GM21526 (cell line): ENCODE data around the gene IFT88.

ENCODE experiments used
- ATAC-seq: cut with Tn5 transposase; IDR thresholded peaks from one replicate; pipeline ENCODE4 v1.9.1; 2021; ENCODE audit warnings: moderate library complexity; ENCODE audit not compliant: unreplicated experiment, low FRiP score

Gene IFT88

DNA sequence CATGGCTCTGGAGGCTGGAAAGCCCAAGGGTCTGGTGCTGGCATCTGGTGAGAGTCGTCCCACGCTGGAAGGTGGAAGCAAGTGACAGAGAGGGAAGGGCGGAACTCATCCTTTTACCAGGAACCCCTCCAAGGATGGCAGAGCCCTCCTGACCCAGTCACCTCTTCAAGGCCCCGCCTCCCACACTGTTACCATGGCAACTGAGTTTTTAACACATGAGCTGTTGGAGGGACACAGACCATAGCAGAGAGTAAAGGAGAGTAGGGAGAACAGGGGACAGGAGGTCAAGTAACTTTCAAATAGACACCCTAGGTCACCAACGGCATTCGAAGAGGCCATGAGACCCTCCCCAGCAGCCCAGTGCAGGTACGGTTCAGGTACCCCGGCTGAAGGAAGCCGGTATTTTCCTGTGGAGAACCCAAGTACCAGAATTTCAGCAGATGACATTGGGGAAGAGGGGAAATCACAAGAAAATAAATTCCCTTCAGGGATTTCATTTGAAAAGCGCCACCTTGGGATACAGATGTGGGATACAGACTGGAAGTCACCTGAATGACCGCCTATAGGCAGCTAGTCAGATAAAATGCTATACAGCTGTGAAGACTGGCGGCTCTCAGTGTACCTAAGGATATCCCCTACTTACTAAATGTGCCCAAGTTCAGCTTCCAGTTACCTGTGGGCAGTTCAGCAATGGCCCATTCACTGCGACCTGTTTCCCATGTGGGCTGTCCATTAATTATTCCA, 144.5 kb downstream of the IFT88 start:
- no peak for ATAC-seq

DNA sequence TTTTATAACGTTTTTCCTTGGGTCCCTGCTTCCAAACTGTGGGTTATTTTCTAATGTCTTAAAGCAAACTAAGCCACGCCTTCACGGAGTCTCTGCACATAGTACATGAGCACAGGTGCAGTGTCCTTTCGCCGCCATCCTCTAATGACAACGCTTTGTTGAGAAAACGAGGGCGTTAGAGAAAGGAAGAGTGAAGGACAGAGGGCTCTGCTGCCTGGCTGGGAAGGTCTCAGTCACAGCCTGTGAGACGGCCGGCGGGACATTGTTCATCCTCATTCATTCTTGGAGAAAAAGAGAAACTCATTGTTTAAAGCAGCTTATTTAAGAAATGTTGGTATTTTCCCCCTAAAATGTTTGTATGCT, 146.0 kb downstream of the IFT88 start:
- no peak for ATAC-seq

DNA sequence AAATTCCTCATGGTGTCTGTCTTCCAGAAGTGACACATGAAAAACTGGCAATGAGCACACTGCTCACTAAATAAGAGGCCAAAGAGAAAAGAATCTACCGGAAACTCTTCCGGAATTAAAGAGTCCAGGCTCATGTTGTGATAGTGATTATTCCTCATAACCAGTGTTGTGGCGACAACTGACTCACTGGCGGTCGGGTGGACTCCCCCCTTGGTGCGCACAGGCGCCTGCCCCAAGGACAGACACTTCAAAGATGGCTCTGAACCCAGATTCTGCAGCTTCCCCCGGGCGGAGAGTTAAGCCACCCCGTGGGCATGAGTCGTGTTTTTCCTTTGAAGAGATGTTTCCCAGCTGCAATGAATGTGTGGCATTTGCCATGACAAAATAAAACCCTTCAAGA, 146.8 kb downstream of the IFT88 start:
- no peak for ATAC-seq

DNA sequence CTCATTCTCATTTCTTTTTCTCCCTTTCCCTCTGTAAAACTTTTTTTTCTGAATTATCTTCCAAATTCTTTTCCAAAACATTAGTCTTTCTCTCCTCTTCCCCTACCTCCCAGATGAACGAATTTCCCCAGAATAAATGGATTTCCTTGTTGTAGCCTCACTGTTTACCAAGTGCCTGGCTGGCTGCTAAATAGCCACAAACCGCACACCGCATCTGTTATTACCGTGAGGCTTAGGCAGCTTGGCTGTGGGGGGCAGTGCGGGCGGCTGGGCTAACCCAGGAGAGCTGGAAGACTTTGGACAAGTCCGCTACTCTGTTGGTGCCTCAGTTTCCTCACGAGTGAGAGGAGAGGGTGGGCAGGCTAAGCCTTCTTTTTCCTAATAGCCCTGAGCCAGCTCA, 147.2 kb downstream of the IFT88 start:
- ATAC-seq: no peak

DNA sequence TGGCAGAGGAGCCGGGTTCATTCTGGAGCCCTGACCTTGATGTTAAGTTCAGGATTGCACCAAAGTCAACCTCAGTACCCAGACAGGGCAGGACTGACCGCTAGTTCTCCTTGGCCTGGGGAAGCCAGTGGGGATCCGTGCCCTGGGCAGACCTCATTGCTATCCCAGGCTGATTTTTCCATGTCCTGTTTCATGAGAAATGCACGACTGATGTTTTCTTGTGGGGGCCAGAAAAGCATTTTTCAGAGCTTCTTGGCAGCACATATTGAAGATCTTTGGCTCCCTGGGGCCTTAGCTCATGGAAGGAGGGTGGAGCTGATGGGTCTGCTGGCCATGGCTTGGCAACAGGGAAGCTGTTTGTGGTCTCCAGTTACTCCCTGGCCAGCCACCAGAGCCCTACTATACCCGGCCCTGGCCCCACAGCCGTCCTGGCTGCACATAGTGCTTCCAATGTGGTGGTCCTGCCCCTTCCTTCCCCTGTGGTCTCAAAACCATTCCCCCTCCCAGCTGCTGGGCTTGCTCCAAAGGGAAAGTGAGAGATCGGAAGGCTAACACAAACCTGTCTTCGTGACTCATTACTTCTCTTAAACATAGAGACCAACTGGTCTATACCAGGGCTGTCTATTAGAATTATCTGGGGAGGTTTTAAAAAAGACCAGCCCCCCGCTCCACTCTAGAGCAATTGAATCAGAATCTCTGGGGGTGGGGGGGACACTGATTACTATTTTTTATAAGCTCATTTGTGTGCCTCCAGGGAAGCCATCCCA, 147.8 kb downstream of the IFT88 start:
- ATAC-seq: no peak

DNA sequence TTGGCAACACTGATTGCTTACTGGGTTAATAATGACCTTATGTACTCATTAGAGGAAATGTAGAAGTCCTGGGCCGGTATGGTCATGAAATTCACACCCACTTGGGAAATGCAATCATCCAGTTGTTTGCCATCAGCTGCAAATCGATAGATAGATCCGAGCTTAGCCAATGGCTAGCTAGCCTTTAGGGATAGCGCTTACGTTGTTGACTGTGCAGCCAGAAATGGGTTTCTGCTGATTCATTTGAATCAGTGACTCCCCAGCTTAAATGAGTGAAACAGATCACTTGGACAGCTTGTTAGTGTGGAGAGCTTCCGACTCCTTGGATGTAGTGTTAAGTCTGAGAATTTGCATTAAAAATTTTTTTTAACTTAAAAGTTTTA, 148.4 kb downstream of the IFT88 start:
- no peak for ATAC-seq

DNA sequence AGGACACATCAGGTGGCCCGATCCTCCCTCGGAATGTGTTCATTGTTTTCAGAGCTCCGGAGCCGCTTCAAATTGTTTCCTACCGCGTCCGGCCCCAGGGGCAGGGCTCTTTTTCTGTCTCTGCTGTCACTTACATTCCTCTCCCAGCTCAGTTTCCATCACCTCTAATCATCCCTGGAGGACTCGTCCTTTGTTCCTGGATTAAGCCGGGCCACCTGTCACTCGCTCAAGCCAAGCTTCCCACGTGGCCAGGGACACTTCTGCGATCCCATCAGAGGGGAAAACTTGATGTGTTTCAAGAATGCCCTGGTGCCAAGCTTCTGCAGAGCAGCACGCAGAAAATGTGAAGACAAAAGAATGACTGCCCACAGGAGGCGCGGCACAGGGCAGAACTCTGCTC, 150.0 kb downstream of the IFT88 start:
- ATAC-seq: no peak

DNA sequence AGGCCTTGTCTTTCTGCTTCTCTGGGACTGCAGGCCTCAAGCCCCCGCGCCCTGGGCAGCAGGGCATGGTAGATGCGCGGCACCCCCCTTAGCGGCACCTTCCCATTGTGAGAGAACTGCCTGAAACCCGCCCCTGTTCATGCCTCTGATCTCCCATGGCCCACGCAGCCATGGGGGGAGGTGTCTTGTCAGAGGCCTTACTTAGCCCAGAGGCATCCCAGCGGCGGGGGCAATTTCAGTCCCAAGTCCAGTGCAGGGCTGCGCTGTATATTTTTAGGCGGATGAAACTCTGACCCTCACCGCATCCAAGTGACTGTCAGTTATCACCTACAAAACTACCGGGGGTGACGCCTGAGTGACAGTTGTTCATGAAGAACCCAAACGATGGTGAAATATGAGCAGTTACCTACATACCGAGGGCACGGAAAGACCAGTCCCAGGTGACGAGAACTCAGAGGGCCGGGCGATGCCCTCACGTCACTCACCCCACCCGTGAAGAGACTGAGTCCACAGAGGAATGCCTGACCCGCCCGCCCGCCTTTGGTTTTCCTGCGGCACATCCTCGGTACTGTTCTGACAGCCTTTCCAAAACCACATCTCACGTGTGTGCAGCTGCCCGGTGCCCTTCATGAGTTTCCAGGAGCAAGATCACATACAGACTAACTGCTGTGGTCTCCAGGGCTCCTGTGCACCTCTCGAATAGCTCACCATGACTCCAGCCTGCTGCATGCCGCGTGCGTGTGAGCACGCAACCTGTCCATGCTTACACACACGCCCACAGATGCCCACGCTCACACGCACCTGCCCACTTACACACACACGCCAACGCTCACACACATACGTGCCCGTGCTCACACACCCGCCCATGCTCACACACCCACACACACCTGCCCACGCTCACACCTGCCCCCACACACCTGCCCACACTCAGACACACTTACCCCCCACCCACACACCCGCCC, 150.9 kb downstream of the IFT88 start:
- no peak for ATAC-seq

DNA sequence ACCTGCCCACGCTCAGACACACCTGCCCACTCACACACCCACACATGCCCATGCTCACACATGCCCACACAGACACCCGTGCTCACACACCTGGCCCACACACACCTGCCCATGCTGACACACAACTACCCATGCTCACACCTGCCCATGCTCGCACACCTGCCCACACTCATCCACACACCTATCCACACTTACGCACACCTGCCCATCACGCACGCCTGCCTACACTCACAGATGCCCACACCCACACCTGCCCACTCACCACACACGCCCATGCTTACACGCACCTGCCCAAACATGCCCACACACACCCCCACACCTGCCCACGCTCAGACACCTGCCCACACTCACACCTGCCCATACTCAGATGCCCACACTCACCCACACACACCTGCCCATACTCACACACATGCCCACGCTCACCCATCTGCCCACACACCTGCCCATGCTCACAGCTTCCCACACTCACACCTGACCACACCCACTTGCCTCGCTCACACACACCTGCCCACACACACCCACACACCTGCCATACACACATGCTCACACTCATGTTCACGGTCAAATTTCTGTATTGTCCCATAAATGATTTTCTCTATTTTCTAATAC, 152.1 kb downstream of the IFT88 start:
- ATAC-seq: no peak

DNA sequence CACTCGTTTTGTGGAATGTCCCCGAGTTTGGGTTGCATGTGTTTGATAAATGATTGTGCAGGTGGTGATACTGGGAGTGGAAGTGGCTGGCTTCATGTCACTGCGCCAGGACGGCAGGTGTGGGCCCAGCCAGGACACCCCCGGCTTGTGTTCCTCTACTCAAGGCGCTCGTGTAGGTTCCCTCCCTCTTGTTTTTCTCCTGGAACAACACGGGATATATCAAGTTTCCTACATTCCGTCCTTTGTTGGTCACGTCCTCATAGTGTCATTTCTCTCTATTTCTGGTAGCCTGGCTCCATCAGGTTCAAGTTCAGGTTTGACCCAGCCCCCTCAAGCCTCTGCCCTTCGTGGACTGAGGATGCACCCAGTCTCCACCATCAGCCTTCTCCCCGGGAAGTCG, 152.8 kb downstream of the IFT88 start:
- no peak for ATAC-seq

DNA sequence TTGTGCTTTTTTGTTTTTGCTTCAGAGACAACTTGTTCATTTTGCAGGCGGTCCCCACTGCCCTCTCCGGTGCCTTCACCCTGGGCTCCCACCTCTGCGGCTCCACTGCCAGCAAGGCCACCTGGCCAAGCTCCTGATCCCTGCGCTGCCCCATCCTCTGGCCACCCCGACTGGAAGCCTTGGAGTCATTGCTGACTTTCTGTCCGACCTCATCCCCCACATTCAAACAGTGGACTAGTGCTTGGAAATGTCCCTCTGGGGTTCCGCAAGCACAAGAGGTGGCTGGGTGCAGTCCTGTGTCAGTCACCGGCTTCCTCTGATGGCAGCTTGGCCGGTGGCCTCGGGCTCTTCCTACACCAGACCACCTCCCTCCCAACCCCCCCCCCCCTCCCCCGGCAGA, 153.5 kb downstream of the IFT88 start:
- ATAC-seq: no peak

DNA sequence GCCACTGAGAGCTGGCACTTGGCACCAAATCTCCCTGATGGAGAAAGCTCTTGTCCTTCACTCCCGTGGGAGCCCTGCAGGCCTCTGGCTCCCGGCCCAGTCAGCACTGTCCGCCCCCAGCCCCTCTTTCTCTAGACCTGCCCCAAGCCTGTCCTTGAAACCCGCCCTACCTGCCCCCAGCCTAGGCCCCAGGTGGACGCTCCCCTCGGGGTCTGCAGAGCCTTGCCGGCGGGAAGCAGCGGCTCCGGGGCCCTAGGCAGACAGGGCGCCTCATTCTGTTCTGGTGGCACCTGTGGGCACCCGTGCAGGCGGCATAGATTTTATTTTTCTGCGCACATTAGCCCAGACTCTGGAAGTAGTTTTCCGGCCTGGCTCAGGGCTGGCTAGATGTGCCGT, 154.1 kb downstream of the IFT88 start:
- no peak for ATAC-seq

DNA sequence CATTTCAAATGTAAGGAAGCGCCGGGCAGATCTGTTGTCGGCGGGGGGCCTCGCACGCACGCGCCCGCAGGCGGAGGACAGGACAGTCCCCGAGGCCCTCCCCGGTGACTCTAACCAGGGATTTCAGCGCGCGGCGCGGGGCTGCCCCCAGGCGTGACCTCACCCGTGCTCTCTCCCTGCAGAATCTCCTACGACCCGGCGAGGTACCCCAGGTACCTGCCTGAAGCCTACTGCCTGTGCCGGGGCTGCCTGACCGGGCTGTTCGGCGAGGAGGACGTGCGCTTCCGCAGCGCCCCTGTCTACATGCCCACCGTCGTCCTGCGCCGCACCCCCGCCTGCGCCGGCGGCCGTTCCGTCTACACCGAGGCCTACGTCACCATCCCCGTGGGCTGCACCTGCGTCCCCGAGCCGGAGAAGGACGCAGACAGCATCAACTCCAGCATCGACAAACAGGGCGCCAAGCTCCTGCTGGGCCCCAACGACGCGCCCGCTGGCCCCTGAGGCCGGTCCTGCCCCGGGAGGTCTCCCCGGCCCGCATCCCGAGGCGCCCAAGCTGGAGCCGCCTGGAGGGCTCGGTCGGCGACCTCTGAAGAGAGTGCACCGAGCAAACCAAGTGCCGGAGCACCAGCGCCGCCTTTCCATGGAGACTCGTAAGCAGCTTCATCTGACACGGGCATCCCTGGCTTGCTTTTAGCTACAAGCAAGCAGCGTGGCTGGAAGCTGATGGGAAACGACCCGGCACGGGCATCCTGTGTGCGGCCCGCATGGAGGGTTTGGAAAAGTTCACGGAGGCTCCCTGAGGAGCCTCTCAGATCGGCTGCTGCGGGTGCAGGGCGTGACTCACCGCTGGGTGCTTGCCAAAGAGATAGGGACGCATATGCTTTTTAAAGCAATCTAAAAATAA, 154.7 kb downstream of the IFT88 start:
- ATAC-seq: no peak

DNA sequence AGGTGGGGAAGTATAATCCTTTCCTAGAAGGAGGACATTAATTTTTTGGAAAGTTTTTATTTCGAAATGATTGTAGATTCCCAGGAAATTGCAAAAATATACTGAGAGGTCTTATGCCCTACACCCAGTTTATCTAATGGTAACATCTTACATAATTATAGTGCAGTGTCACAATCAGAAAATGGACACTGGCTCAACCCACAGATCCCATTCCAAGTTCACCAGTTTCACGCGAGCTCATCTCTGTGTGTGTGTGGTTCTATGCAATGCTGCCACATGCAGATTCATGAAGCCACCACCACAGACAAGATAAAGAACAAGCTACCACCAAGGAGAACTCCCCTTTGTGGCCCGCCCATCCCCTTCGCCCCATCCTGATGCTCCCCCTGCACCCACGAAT, 160.9 kb downstream of the IFT88 start:
- no peak for ATAC-seq

DNA sequence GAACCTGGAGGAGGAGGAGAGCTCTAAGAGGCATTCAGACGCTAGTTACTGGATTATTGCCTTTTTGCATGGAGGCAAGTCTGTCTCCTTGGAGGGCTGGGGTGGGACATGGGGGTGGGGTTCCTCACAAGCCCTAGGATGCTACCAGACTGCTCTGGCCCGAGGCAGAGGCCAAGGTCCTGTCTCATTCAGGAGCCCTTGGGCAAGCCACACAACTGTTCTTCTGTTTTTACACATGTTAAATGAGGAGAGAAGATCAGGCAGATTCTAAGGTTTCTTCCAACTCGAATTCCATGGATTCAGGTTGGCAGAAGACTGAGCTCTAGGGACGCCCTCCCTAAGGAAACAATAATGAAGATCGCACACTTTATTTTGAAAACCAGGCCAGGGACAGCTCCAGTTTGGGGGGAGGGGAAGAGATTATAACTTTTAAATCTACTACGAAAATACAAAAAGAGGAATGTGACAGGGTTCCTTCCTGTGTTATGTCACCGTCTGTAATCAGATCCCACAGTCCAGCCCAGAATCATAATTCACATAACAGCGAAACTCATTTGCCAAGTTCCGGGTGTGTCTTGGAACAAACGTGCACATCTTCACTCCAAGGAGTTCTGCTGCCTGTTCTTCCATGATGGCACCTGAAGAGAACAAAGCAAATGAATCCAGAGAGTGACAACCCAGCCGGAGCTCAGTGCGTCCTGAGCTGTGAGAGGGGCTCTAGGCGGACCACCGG, 161.8 kb downstream of the IFT88 start:
- no peak for ATAC-seq

DNA sequence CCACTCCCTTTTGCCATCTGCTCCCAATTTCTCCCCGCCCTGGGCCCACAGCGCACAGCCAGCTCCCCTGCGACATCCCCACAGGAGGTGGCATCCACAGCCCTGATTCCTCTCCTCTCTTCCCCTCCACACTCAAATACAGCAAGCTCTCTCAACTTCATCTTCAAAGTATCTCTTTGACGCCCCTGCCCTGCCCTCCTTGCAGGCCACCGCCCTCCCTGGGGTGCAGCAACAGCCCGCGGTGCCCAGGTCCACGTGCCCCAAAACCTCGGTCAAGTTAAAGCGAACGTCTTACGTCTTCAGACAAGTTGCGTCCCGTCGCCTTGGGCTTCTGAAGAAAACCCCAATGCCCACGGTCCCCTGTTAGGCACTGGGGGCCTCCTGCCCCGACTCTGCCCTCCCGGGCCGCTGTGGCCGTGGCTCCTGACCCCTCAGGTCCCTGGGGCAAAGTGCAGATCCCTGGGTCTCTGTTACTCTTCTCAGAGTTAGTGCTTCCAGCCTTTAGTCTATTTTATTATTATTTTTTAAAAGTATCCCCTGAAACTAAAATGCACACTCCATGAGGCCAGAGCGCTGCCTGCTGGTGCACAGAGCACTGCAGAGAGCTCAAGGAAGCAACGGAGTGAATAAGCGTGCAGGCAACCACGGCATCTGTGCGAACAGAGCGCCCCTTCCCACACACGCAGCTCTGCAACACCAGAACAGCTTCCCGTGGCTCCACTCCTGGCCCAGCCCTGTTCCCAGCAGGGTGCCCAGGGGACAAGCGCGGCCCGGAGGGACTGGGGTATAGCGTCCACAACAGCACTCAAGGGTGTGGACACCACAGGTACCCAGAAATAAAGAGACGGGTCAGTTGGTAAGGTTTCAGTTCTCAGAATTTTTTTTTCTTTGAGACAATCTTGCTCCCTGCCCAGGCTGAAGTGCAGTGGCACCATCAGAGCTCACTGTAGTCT, 163.0 kb downstream of the IFT88 start:
- no peak for ATAC-seq

DNA sequence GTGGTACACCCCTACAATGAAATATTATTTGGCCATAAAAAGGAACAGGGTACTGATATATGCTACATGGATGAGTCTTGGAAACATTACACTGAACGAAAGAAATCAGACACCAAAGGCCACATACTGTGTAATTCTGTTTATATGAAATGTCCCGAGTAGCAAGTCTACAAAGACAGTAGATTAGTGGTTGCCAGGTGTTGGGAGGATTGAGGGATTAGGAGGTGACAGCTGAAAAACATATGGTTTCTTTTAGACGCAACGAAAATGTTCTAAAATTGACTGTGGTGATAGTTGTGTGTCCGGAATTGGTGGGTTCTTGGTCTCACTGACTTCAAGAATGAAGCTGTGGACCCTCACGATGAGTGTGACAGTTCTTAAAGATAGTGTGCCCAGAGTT, 171.7 kb downstream of the IFT88 start:
- no peak for ATAC-seq

DNA sequence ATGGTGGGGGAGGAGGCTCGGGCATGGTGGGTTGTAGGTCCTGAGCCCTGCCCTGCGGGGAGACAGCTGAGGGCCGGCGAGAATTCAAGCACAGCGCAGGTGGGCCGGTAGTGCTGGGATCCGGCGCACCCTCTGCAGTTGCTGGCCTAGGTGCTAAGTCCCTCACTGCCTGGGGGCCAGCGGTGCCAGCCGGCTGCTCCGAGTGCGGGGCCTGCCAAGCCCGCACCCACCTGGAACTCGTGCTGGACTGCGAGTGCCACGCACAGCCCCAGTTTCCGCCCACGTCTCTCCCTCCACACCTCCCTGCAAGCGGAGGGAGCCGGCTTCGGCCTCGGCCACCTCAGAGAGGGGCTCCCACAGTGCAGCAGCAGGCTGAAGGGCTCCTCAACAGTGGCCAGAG, 173.1 kb downstream of the IFT88 start:
- ATAC-seq: no peak
